Activated CD4-positive, alpha-beta T cell treated with anti-CD3 and anti-CD28 coated beads, Interleukin-2, amount 50 U/mL, for 24 hours (primary cell): Measurements from ENCODE around the gene NUBP2.

Experiments
- DNase-seq, 2 donors: peaks; one replicate each; pipeline ENCODE4 v3.0.0-alpha.2; 2020; ENCODE audit warnings: low read depth in 1 of 2, low spot score in 1 of 2

NUBP2 gene

DNA sequence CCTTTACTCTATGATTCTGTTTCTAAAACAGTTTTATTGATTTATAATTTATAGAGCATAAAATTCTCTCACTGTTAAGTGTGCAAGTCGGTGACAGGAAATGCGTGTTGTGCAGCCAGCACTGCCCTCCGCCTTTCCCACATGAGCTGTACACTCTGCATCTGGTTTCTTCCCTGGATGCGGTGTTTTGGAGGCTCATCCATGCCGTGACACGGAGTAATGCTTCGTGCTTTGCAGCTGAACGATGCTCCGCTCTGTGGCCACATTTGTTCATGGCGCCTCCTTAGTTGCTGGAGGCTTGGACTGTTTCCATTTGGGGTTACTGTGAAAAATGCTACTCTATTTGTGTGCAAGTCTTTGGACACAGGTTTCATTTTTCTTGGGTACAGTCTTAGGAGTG lies 17.9 kb downstream of the NUBP2 start:
- no peak for DNase-seq

DNA sequence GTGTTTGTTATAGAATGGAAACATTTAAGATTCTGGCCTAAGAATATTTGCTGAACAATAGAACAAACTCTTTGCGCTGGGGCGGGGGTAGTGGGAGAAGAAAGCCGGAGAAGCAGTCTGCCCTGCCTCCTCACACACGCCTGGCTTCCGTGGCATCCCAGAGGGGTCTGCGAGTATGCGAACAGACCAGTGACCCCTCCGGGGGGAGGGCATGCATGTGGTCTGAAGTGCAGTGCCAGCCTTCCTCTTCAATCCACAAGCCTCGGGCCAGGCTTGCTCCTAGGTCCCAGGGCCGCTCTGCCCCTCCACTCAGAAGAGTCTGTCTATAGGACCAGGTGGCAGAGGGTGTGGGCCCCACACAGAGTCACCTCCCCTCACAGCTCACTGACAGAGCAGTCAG lies 24.9 kb downstream of the NUBP2 start:
- no peak for DNase-seq

DNA sequence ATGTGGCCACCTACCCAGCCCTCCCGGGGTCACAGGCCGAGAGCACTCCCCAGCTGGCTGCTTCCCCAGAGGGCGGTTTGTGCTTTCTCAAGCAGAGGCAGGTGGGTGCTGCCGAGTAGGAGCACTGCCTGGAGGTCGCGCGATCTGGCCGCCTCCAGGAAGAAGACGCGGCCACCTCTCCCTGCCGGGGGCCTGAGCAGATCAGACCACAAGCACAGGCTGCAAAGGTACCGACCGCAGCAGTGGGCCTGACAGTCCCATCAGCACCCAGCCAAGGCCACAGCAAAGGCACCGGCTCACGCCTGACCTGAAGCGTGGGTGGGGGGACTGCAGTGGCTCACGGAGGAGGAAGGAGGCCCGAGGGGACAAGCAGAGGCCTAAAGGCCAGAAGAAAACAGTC lies 25.9 kb downstream of the NUBP2 start:
- no peak for DNase-seq

DNA sequence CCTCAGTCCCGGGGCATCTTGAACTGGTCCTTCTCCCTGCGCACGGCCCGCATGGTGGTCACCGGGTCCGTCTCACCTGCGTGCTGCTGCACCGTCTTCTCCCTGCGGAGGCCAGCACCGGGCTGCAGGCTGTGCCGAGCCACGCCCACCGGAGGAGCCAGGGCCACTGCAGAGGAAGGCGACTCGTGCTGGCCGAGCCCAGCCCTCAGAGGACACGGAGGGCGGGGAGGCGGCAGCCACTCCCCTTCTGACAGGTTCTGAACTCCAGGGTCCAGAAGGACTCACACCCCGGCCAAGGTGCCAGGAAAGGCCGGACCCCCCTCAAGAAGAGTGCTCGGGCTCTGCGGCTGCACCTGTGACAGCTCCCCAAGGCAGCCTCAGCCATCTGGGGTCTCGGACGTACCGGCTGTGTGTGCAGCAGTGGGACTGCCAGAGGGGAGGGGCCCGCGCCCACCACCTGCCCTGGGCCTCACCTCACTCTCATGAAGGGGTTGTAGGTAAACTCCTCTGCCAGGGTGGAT lies 26.6 kb downstream of the NUBP2 start:
- no peak for DNase-seq

DNA sequence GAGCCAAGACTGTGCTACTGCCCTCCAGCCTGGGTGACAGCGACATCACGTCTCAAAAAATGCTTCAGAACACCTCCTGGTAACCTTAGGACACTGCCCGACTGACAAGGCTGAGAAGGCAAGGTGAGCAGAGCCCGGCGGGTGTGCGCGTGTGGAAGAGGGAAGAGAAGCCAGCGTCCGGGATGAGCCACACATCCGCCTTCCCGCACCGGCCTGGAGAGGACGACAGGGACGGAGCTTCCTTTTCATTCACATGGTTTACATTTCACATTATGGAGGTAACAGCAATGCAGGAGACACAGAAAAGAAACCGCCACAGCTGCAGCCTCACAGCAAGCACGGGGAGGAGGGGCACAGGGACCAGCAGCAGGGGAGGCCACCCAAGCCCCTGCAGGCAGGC lies 27.3 kb downstream of the NUBP2 start:
- no peak for DNase-seq

DNA sequence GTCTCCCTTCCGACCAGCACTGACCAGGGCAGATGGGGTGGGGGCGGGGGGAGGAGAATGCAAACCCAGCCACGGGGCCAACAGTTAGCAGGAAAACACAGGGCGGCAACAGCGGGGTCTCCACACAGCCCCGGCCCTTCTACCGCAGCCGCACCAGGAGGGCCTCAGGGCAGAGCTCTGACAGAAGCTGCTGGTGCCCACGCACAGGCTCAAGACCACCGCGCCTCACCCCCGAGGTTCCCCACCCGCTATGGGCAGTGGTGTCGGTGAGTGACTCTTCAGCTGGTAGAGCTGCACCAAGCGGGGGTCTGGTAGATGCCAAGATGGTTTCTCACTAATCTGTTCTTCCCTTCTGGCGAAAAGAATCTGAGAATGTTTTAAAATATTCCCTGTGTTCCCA lies 27.8 kb downstream of the NUBP2 start:
- DNase-seq, result no peak

DNA sequence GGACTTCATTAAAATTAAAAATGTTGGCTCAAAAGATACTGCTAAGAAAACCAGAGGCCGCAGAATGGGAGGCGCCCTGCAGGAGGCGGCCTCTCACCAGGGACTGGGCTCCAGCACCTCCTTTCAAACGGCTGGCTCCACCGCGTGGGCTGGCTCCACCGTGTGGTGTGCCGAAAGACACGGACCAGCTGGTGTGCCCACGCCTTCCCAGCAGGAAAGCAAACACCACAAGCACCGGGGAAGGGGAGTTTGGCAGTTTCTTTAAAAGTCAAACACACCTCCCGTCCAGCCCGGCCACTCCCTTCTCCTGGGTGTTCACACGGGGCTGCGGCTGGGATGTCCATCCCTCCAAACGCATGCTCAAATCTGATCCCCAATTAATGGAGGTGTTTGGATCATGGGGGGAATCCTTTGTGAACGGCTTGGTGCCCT lies 30.0 kb downstream of the NUBP2 start:
- peak in 1 of 2 donors; percentile 40 for DNase-seq

DNA sequence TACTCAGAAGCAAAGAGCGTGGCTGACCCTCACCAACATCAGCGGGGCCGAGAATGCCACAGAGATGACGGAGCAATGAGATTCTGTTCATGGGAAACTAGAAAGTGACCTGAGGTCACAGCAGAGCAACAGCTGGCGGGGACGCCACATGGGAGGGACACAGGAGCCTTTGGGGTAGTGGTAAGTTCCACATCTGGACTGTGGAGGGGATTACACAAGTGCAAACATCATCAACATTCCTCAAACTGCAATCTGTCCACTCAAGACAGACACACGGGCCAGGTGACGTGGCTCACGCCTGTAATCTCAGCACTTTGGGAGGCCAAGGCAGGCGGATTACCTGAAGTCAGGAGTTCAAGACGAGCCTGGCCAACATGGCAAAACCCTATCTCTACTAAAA lies 32.7 kb downstream of the NUBP2 start:
- no peak for DNase-seq

DNA sequence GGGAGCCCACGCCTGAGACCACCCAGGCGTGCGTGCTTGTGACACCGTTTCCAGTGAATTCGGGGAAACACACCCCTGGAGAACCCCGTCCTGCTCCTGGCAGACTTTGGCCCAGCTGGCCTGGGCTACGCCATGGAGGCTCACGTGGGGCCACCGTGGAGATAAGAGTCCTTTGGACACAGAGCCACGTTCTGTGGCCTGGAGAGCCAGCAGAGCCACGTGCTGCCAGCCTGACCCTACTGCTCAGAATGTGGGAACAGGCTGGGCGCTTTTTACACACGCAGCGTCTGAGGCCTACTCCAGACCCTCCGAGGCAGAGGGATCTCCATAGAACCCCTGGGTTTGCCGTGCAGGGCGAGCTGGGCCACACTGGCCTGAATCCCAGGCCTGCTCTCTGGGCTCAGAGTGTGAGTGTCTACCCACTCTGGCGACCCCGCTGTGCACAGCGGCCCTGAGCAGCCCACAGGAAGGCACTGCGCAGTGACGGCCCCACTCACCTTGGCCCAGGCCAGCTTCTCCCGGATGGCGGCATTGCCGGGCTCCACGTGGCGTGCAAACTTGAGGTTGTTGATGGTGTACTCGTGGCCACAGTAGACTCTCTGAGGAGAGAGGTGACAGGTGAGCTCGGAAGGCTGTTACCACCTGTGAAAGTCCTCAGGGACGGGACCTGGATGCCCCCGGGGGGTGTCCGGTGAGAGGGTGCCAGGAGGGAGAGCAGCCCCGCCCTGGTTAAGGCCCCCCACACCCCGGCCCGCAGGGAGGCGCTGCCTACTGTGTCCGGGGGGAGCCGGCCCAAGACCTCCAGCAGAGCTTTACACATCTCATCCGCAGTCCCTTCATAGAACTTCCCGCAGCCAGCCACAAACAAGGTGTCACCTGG lies 33.9 kb downstream of the NUBP2 start:
- DNase-seq, result no peak

DNA sequence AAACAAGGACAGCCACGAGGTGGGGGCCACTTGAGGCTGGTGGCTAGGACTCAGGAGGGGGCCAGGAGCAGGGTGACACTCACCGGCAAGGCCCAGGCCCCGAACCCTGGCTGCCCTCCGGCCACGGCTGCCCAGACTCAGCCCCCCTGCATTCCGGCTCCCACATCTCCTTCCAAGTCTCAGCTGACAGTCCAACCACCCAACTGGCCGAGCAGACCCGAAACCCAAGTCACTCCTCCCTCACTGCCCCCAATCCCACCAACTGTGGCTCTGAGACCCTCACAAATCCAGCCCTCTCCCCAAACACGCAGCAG lies 34.5 kb downstream of the NUBP2 start:
- no peak for DNase-seq

DNA sequence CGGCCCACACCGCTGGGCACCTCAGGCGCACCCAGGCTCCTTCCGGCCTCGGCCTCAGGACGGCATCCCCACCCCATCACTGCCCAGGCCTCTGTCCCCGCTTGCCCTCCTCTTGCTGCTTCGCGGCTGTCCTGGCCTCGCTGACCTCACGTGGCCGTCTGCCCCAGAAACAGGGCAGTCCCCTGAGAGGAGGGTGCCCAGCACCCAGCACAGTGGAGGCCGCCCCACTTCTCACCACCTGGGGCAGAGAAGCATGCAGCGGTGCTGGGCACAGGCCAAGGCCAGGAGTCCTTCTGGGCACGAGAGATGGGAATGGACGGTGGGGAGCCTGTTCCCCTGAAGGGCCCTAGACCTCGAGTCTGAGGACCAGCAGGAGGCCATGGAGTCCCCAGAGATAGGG lies 35.0 kb downstream of the NUBP2 start:
- no peak for DNase-seq

DNA sequence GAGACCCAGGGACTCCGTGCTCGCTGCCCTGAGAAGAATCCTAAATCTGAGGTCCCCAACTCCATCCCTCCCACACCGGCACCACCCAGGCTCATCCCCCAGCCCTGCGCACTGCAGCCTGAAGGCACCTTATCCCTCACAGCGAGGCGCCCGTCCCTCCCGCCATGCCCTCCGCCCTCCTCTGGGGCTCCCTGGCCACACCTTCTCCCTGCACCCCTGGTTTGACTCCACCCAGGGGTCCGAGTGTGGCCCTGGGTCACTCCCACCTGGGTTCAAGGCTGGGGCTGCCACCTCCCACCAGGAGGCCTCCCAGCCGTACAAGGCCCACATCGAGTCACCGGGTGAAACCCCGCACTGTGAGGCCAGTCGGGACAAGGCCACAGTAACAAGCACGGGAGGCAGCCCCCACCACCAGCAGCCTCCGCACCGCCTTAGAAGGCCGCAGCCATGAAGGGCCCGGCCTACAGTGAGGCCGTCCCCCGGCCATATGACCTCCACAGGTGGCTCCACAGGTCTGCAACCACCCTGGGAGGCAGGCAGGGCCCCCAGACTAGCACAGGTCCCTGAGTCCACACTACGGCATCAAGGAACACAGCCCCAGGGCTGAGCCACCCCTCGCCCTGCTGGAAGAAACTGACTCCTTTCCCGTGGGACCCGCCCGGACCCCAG lies 35.6 kb downstream of the NUBP2 start:
- no peak for DNase-seq

DNA sequence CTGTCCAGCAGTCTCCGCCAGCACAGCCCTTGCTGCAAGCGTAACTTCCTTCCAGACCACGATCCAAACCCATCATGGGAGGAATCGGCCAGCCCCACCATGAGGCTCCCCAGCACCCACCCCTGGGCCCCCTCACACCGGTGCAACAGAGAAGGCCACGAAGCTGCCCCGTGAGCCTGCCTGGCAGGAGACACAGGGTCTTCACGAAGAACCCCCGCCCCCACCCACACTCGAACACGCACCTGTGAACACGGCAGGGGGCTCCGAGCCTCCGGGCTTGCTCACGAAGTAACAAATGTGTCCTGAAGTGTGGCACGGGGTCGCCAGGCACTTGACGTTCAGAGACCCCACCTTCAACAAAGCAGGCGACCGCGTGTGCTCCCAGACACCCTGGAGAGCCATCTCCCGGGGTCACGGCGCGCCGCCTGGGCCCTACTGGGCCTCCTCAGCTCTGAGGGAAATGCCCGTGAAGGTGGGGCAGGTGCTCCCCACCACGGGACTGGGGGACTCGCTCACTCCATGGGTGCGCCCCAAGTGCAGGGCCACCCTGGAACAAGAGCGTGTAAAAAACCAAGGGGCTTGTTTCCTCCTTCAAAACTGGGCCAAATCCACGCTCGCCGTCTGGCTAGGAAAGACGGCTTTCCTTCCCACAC lies 36.2 kb downstream of the NUBP2 start:
- DNase-seq, result no peak

DNA sequence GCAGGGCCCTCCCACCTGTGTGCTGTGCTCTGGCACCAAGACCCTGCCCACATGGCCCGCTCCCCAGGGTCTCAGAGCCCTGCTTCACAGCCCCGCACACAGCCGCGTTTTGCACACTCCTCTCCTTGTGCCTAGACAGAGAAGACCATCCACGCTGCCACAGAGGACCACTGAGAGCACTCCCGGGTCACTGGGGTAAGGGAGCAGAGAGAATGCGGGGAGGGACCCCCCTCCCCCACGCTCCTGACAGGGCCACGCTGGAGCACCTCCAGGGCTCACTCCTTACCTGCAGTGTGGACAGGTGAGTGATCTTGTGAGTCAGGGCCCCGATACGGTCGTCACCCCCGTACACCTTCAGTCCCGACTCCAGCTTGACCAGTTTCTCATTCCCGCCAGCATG lies 36.9 kb downstream of the NUBP2 start:
- DNase-seq, result no peak

DNA sequence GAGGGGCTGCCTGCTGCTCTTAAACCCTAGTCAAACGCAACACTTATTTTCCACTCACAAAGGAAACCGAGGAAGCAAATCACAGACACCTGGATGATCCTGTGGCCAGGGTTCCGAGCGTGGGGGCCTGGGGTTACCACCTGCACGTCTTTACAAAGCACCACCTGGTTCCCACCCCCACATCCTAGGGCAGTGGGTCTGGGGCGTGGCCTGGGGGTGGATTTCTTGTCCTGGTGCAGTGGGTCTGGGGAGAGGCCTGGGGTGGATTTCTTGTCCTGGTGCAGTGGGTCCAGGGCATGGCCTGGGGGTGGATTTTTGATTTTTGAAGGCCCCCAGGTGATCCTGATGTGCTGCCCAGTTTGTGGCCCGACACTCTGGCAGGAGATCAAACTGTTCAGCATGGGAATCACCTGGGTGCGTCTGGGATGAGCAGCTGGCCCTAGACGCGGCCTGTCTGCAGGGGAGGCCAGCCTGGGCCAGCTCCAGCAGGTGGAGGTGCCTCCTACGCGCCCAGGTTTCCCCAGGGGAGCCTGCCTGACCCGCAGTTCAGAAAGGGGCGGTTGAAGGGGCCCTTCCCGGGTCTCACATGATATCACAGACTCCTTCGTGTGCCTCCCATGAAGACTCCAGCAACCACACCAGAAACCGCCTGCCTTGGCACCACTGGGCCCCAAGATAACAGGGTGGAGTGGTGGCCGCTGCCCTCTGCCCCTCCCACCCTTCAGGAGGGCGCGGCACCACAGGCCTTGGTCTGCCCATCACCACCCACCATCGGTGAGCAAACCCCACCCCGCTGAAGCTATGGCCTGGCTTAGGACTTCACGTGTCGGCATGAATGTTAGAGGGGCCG lies 37.6 kb downstream of the NUBP2 start:
- DNase-seq, result no peak

DNA sequence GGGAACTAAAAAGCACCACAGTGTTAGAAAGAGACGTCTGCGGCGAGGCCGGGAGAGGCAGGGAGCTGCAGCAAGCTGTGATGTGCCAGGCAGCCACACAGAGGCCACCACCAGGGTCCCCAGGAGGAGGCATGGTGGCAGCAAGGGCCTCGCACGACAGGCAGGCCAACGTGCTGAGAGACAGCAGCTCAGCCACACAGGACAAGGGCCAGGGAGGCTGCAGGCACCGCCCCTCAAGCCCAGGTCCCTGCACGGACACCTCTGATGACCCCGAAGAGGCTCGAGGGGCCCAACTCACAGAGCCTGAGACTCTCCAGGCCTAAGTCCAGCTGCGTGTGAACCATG lies 38.2 kb downstream of the NUBP2 start:
- DNase-seq, result no peak

DNA sequence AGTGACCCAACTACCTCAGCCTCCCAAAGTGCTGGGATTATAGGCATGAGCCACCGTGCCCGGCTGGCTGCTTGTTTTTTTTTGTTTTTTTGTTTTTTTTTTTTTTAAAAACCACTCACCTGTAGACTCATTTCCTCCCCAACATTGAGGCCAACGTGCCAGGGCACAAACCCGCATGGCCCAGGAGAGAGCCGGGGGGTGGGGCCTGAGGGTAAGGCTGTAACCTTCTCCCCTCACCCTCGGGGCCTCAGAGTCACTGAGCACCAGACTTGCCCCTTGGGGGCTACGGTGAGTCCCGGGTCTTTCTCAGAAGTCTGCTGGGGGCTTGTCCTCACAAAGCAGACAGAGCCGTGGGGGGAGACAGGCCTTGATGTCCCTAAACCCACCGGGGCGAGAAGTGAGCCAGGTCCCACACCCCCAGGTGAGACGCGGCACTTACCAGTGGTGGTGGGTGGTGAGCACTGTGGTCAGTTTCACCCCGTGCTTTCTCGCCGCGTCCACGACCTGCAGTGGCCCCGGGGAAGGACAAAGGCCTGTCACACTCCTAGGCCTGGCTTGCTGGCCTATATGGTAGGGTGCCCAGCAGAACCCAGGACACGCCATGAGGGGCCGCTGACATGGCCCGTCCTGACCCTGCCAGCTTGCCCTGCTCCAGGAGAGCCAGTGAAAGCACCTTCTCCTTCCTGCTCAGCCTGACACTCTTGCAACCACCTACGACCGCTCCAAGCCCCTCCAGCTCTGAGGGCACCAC lies 39.3 kb downstream of the NUBP2 start:
- no peak for DNase-seq

DNA sequence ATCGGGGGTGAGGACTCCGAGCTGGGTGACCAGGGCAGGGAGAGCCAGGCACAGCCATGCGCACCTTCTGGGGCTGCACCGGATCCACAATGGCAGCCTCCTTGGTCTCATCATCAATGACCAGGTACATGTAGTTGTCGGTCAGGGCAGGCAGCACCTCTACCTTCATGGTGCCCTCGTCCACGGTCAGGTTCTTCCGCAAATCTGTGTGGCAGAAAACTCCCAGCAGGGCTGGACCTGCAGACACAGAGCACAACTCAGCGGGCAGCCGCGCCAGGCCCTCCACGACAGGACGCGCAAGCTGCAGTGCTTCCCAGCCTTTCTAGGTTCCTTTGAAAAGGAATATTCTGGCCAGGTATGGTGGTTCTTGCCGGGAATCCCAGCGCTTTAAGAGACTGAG lies 40.0 kb downstream of the NUBP2 start:
- DNase-seq, result no peak

DNA sequence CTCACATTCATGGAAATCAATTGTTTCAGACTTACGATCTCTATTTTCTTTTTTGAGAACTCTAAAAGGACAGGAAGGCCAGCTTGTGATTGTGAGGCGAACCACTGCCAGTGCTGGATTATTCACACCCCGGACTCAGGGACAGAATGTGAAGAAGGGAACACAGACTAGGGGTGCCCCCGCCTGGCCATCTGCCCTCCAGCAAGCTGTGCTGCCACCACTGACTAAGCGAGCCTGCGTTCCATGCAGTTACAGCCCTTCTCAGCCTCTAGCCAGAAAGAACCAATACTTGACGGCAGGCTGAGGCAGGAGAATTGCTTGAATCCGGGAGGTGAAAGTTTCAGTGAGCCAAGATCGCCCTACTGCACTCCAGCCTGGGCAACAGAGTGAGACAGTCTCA lies 41.1 kb downstream of the NUBP2 start:
- no peak for DNase-seq

DNA sequence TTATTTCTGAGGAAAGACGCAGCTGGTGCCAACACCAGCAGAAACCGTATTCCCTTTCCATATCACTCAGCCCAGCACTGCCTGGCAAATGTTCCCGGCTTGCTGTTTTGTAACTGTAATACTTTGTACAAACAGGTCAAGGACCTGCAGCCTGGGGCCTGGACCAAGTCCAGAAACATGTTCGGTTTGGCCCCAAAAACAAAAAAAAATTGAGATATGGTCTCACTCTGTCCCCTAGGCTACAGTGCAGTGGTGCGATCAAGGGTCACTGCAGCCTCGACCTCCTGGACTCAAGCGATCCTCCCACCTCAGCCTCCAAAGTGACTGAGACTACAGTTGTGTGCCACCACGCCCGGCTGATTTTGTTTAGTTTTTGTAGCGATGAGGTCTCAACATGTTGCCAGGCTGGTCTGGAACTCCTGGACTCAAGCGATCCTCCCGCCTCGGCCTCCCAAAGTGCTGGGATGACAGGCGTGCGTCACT lies 42.7 kb downstream of the NUBP2 start:
- no peak for DNase-seq
